RPMI7951 (cell line): ENCODE measurements around the gene MTX1. TPM values are rescaled to one million over a fixed set of nuclear protein-coding genes. Genes with fewer than 3 reads are reported as not detected.
"Not testable (repeated sequence)": the region's sequence is repeated elsewhere in the genome, so short reads cannot be mapped to it uniquely, and the experiment has no call there.

Experiments
- DNase-seq: peaks from one replicate; pipeline ENCODE4 v3.0.0-alpha.2; 2012; ENCODE audit warnings: low read depth
- total RNA-seq: library from RNA; depleted of rRNA; stranded (reverse); fragments of >200 nt; shearing (Covaris generic); gene quantifications from 2 replicates; pipeline ENCODE4 v1.2.3, GENCODE V29; 2014

The MTX1 gene
- total RNA-seq, 1 experiment from 2014 or later = 88.3 TPM

DNA sequence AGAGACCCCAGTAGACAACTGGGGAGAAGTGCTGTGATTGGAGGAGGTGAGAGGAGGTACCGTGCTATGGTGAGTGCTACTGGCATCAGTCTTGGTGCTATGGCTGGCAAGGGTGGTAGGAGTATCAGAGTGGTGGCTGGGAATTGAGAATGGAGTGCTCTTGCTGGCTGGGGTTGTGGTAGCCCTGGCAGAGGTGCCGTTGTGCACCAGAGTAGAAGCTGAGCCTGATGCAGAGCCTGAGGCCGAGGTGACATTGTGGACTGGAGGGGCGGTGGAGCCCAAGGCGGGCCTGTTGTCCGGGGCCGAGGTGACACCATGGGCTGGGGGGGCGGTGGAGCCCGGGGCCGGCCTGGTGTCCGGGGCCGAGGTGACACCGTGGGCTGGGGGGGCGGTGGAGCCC, 20.2 kb upstream of the MTX1 start:
- no peak for DNase-seq

DNA sequence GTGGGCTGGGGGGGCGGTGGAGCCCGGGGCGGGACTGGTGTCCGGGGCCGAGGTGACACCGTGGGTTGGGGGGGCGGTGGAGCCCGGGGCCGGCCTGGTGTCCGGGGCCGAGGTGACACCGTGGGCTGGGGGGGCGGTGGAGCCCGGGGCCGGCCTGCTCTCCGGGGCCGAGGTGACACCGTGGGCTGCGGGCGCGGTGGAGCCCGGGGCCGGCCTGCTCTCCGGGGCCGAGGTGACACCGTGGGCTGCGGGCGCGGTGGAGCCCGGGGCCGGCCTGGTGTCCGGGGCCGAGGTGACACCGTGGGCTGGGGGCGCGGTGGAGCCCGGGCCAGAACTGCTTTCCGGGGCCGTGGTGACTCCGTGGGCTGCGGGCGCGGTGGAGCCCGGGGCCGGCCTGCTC, 18.6 kb upstream of the MTX1 start:
- not testable (repeated sequence) for DNase-seq

DNA sequence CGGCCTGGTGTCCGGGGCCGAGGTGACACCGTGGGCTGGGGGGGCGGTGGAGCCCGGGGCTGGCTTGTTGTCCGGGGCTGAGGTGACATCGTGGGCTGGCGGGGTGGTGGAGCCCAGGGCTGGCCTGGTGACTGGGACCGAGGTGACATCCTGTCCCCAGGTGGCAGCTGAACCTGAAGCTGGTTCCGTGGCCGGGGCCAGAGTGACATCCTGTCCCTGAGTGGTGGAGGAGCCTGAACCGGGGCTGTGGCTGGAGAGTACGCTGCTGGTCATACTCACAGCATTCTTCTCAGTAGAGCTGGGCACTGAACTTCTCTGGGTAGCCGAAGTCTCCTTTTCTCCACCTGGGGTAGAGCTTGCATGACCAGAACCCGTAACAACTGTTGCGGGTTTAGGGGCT, 16.6 kb upstream of the MTX1 start:
- no peak for DNase-seq

- DNase-seq = no peak
Measured at GRCh38 chr1:155192346-155193274, 15.9 kb upstream of the MTX1 start.

GRCh38 chr1:155193275-155193990, 15.1 kb upstream of the MTX1 start:
- peak; percentile 88 for DNase-seq

GRCh38 chr1:155193991-155194240, 14.6 kb upstream of the MTX1 start:
- DNase-seq = not testable (repeated sequence)

- DNase-seq = no peak
Measured at GRCh38 chr1:155195201-155196102, 13.0 kb upstream of the MTX1 start.

- no peak for DNase-seq
Measured at GRCh38 chr1:155196103-155196892, 12.2 kb upstream of the MTX1 start.

DNA sequence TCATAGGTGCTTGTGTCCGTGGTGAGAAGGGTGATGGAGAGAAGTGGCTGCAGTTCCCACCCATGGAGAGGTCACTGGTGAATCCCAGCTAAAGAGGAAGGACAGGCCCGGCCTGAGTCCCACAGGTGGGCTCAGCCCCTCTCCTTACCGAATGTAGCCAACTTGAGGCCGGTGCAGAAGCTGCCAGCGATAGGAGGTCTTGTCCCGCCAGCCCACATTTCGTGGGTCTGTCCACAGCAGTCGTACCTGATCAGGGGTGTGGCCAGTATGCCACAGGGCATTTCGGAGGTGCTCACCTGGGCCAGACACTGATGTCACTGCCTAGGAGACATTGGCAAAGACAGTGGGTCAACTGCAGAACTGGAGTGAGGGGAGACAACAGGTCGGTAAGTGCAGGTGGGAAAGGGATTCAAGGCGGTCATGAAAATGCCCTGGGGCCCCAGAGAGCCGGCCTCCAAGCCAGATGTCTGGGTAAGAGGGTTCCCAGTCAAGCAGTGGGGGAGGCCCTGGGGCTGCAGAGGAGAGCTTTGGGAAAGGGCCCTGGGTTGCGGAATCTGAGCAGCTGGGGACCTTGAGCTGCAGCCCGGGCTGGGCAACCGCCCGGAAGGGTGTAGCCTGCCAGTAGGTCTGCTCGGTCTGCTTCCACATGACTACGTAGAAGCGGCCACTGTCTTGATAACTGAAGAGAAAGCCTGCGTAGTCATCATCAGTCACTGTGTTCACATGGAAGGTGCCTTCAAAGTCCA, 11.4 kb upstream of the MTX1 start:
- no peak for DNase-seq

DNA sequence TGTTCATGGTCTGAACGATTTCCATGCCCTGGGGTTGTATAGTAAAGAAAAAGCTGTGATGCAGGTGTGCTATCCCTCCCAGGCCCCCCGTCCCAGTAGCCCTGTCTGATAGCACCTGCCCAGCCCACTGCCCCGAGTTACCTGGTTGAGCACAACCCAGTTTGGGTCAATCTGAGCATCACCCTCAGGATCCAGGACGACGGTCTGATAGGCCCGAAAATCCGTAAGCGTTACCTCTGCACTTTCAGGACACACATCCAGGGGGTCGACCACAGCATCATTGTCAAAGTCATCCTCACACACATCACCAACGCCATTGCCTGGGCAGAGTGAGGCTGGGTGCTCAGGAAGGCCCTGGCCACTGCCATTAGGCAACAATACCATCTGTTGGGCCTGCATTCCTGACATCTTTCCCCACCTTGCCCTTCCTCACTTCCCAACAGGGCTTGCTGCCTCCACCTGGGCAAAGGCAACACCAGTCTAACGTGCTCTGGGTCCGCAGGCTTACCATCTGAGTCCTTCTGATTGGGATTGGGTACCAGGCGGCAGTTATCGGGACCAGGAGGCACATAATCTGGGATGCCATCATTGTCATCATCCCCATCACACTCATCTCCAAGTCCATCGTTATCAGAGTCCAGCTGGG, 10.5 kb upstream of the MTX1 start:
- no peak for DNase-seq

- DNase-seq = no peak
Measured at GRCh38 chr1:155198547-155198906, 10.0 kb upstream of the MTX1 start.

DNA sequence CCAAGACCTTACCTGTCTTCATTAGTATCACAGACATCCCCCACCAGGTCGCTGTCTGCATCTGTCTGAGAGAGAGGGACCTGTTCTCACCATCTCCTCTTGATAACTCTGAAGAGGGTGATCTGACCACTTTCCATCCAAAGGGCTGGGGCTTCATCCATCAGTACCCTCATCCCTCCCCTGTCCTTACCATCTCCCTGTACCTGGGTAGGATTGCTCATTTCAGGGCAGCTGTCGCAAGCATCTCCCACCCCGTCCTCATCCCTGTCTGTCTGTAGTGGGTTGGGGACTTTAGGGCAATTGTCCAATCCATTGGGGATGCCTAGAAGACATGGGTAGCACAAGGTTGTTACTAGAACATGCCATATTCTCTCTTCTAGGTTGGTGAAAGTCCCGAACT, 8.7 kb upstream of the MTX1 start:
- no peak for DNase-seq

DNA sequence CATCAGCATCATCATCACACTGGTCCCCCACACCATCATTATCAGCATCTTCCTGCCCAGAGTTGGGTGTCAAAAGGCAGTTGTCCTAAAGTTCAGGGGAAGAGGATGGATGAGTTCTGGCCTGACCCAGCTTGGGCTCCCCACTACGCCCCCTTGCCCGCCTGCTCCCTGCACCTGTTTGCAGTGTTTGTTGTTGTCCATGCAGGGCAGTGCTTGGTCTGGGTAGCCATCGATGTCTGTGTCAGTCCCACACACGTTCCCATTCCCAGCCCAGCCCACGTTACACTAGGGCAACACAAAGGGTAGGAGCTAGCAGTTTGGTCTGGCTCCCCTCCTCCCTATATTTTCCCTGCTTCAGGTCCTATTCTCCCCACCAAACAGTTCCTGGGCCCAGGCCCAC, 7.6 kb upstream of the MTX1 start:
- DNase-seq = no peak

- DNase-seq = no peak
Measured at GRCh38 chr1:155202198-155202597, 6.3 kb upstream of the MTX1 start.

- no peak for DNase-seq
Measured at GRCh38 chr1:155202731-155203515, 5.6 kb upstream of the MTX1 start.

DNA sequence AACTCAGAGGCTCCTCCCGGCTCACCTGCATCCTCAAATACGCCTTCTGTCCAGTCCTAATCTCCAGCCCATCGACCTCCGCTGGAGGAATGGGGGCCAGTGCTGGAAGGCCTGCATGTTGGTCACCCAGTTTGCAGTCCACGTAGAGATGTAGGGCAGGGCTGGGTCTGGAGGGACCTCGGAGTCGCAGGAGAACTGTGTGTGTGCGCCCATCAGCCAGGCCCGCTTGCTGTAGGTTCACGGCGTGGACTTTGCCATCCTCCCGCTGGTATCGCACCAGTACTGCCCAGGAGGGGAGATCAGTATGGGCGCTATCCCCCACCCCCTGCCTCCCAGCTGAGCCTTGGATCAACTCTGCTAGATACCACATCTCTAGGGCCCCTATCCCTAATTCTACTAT, 3.5 kb upstream of the MTX1 start:
- DNase-seq = no peak

DNA sequence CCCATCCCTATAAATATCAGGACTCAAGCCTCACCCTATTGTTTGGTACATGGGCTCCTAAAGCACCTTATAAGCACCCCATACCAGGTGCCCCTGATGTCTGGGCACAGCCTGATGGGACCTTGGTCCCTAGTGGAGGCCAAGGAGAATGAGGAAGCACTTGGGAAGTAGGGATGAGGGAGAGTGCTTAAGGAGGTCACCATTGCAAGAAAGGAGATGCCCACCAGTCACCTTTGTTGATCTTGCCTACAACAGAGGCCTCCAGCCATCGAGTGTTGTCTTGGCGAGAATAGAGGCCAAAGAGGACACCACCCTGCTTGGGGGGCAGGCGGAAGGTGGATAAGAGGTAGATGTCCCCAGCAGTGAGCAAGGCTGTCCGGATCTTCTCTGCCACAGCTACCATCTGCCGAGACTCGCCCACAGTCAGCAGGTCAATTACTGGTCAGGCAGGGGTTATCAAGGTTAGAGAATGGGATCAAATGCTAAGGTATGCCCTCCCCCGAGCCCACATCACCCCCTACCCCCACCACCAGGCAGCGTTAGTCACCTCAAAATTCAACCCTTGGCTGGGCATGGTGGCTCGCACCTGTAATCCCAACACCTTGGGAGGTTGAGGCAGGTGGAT, 2.4 kb upstream of the MTX1 start:
- no peak for DNase-seq

DNA sequence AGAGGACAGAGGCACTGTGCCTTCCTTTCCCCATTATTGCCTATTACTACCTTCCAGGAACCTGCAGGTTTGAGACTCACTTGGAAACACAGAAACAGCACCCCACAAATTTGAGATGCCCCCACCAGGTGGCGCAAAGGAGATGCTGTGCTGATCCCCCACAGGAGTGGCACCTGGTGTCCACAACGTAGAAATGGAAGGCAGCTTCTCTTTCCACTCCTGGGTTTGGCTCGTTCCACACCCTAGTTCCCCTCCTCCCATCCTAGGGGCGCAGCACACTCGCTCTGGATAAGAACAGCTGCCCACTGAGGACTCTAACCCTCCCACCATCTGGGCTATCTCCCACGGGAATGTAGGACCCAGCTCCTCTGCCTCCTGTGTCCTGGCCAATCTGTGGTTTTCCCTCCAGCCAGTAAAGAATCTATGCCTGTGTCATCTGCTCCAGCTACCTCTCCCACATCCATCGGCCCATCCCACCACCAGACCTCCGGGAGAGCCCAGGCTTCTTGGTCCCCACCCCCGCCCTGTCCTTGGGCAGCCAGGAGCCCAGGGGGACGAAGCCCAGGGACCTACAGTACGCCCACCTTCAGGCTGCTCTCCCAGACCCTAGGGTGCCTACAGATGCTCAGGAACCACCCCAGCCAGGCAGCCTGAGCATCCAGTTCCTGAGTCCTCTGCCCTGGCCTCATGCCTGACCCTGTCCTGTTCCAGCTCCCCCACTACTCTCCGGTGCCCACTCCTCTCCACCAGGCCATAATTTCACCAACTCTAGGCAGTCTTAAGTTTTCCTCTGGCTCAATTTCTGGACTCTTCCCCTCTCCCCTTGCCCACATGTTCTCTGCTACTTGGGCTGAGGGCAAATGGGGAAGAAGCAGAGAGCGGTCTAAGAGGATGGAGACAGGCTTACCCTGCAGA, 1.3 kb upstream of the MTX1 start:
- peak; percentile 74 for DNase-seq
